Fibroblast of lung (primary cell): ENCODE data around the gene SHROOM4.

Experiments
- EZH2 ChIP-seq: IDR thresholded peaks from 2 replicates; pipeline ENCODE4 v1.5.1; 2012; ENCODE audit warnings: low read length, control low read depth, mild to moderate bottlenecking; ENCODE audit errors: missing control alignments
- TF ChIP-seq, protein P1 (sequence below), 2 donors: IDR thresholded peaks in 1 of 2; conservative IDR thresholded peaks in 1 of 2; 1 replicate in 1 of 2; 2 replicates in 1 of 2; pipeline ENCODE4 v1.5.1; 2011 to 2012; ENCODE audit warnings: low read length in 2 of 2, control low read depth in 1 of 2, inconsistent platforms in 1 of 2, low read depth in 1 of 2, mild to moderate bottlenecking in 1 of 2

DNA sequence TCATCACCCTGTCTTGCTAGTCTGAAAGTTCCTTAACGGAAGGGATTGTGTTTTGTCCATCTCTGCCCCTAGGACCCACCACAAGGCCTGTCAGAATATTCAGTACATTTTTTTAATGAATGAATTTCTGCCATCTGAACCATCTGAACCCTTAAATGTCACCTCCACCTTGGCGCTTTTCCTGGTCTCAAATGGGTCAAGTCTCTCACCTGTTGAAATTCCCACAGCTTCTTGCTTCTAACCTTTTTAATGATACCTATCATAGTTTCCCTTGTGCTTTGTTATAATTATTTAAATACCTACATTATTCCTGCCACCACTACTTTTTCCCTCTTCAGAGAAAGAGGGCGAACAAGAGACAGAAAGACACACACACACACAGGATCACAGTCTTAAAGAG, 48.0 kb downstream of the SHROOM4 start:
- TF ChIP-seq, protein P1, sequence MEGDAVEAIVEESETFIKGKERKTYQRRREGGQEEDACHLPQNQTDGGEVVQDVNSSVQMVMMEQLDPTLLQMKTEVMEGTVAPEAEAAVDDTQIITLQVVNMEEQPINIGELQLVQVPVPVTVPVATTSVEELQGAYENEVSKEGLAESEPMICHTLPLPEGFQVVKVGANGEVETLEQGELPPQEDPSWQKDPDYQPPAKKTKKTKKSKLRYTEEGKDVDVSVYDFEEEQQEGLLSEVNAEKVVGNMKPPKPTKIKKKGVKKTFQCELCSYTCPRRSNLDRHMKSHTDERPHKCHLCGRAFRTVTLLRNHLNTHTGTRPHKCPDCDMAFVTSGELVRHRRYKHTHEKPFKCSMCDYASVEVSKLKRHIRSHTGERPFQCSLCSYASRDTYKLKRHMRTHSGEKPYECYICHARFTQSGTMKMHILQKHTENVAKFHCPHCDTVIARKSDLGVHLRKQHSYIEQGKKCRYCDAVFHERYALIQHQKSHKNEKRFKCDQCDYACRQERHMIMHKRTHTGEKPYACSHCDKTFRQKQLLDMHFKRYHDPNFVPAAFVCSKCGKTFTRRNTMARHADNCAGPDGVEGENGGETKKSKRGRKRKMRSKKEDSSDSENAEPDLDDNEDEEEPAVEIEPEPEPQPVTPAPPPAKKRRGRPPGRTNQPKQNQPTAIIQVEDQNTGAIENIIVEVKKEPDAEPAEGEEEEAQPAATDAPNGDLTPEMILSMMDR (conservative IDR thresholded peaks at IDR 0.05 in 1 of 2, IDR thresholded peaks at IDR 0.05 in 1 of 2; ENCODE audit: low read depth in 1 of 2, low read length in 2 of 2) = no peak
- TF ChIP-seq EZH2 = no peak
